ENCODE results near the gene GRID1.

Gene GRID1

DNA sequence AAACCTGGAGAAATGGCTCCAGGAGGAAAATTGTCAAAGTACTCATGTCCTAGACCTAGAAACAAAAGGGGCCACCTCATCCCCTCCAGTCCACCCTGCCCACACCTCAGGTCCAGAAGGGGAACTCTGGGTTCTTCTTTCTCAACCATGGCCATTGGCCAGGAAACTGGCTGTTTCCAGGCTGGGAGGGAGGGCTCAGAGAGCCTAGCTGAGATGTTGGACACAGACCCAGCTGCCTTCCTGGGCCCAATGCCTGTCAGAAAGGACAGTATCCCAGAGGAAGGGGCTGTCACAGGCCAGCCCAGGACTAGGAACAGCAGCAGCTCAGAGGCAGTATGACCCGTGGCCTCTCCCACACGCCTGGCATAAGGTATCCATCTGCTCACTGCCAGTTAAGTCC lies 9.6 kb downstream of the GRID1 start:
- Mint-ChIP-seq H3K4me3 (no peak overlapping the region), H3K27ac (no peak overlapping the region), H3K27me3 (ENCODE audit: low read depth) (peaks cover 27% of the 10 kb centered on the region)

DNA sequence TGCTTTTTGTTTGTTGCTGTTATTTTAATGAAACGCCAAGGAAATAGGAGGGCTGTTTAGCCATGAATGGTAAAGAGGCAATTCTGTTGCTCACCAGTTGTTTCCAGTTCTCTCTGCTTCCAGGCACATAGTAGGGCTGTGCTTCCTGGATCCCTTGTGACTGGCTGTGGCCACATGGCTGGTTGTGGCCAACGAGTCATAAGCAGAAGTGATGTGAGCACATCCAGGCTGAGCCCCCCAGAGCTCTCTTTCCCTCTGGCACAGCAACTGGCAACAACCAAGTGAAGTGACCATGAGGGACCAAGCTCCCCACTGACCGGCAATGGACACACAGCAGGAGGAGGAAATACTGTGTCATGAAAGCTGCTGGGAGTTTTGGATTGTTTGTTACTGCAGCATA lies 10.3 kb downstream of the GRID1 start:
- H3K27me3 Mint-ChIP-seq (ENCODE audit: low read depth) = peaks cover 22% of the 10 kb centered on the region
- no peak overlapping the region for H3K4me3 Mint-ChIP-seq
- H3K4me1 Mint-ChIP-seq (ENCODE audit: low read depth) = no peaks in the 10 kb centered on the region
- H3K36me3 Mint-ChIP-seq (ENCODE audit: low read depth) = no peaks in the 10 kb centered on the region
- H3K27ac Mint-ChIP-seq = no peak overlapping the region
- H3K9me3 Mint-ChIP-seq = no peaks in the 10 kb centered on the region

More for the DNA sequence above, 9.6 kb downstream of the GRID1 start:
- Mint-ChIP-seq H3K36me3 (ENCODE audit: low read depth) (no peaks in the 10 kb centered on the region), H3K4me1 (ENCODE audit: low read depth) (no peaks in the 10 kb centered on the region), H3K9me3 (no peaks in the 10 kb centered on the region)

DNA sequence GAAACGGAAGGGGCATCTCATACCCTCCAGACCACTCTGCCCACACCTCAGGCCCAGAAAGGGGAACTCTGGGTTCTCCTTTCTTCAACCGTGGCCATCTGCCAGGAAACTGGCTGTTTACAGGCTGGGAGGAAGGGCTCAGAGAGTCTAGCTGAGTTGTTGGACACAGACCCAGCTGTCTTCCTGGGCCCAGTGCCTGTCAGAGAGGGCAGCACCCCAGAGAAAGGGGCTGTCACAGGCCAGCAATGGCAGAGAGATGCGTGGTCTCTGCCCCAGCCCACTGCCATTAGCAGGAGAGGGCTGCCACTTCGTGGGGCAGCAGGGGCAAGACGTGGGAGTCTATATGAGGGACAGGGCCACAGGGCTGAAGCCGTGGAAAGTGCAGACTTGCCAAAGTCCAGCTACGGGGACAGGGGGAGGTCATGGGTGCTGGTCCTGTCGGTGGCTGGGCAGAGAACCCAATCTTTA lies 11.0 kb downstream of the GRID1 start:
- peaks cover 16% of the 10 kb centered on the region for H3K27me3 Mint-ChIP-seq (ENCODE audit: low read depth)
- H3K9me3 Mint-ChIP-seq = no peaks in the 10 kb centered on the region
- no peak overlapping the region for H3K27ac Mint-ChIP-seq
- no peaks in the 10 kb centered on the region for H3K36me3 Mint-ChIP-seq (ENCODE audit: low read depth)
- H3K4me1 Mint-ChIP-seq (ENCODE audit: low read depth) = no peaks in the 10 kb centered on the region
- no peak overlapping the region for H3K4me3 Mint-ChIP-seq

DNA sequence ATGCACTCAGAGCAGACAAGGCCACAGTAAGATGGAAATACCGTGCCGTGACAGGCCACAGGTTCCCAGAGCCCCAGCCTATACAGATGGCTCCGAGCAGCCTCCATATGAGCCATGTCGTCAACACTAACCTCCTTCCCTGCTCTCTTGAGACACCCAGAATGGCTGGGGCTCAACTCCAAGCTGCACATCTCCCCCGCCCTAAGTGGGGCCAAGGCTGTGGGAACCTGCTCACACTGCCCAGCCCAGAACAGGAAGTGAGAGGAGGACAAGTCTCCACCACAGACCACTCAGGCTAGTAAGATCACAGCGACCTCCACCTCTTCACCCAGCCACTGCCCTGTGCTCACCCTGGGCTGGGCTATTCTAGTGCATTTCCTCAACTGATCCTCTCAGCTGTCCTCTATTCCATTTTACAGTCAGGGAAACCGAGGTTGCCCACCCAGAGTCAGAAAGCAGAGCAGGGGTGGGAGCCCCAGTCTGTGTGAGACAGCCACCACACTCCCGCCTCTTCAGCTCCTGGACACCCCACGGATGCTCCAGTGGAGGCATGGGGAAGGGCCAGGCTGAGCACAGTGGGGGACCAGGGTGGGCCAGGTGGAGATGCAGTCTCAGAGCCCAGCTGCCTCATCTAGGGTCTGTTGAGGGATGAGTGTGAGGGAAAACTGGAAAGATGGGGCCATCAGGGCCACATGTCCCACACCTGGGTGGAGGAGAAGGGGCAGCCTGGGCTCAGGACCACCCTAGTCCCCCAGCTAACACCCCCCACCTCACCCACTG lies 11.6 kb downstream of the GRID1 start:
- Mint-ChIP-seq H3K9me3 (no peaks in the 10 kb centered on the region), H3K36me3 (ENCODE audit: low read depth) (no peaks in the 10 kb centered on the region), H3K27me3 (ENCODE audit: low read depth) (peaks cover 14% of the 10 kb centered on the region), H3K27ac (no peak overlapping the region), H3K4me1 (ENCODE audit: low read depth) (no peaks in the 10 kb centered on the region), H3K4me3 (no peak overlapping the region)

- no peak overlapping the region for H3K27ac Mint-ChIP-seq
- H3K36me3 Mint-ChIP-seq (ENCODE audit: low read depth) = no peaks in the 10 kb centered on the region
- no peaks in the 10 kb centered on the region for H3K4me1 Mint-ChIP-seq (ENCODE audit: low read depth)
- no peaks in the 10 kb centered on the region for H3K9me3 Mint-ChIP-seq
- no peak overlapping the region for H3K4me3 Mint-ChIP-seq
- H3K27me3 Mint-ChIP-seq (ENCODE audit: low read depth) = peaks cover 9% of the 10 kb centered on the region
These were observed 12.8 kb downstream of the GRID1 start for GRCh38 chr10:86353506-86354485.

DNA sequence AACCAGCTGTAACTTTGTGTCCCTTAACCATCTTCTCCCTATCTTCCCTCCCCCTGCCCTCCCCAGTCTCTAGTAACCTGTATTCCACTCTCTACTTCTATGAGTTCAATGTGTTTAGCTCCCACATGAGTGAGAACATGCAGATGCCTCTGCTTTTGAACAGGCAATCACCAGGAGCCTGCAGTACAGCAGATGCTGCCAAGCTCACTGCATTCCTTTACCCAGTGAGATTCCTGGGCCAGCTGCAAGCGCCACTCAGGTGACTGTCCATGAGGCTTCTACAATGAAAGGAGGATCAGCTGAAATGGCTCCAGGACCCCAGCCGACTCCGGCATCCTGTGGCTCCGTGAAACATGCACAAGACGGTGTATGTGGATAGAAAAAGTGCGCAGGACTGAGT lies 15.7 kb downstream of the GRID1 start:
- Mint-ChIP-seq H3K36me3 (ENCODE audit: low read depth) (no peaks in the 10 kb centered on the region), H3K4me3 (no peak overlapping the region), H3K9me3 (no peaks in the 10 kb centered on the region), H3K27ac (no peak overlapping the region), H3K27me3 (ENCODE audit: low read depth) (peaks cover 7% of the 10 kb centered on the region), H3K4me1 (ENCODE audit: low read depth) (no peaks in the 10 kb centered on the region)

DNA sequence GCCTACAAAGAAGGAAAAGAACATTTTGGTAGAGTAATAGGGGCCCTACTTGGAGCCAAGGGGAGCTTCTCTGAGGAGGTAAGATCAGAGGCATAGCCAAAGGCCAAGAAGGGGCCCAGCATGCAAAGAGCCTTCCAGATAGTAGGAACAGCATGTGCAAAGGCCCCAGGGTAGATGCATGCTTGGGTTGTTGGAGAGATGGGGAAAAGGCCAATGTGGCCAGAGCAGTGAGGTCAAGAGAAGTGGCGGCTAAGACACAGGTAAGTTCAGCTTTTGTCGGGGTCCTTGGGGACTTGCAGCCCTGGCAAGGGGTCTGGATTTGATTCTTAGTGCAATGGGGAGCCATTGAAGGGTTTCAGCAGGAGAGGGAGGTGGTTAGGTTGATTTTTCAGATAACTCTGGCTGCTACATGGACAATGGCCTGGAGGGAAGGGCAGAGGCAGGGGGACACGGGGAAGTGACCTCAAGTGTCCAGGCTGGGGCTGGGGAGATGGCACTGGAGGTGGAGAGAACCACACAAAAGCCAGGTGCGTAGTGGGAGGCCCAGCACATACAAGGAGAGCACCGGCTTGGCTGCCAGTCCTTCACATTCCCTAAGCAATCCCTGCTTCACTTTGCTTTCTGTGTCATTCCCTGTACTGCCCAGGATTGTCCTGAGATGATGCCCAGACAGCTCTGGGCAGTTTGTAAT lies 16.5 kb downstream of the GRID1 start:
- H3K27me3 Mint-ChIP-seq (ENCODE audit: low read depth) = peaks cover 7% of the 10 kb centered on the region
- H3K27ac Mint-ChIP-seq = no peak overlapping the region
- no peak overlapping the region for H3K4me3 Mint-ChIP-seq
- H3K9me3 Mint-ChIP-seq = no peaks in the 10 kb centered on the region
- H3K4me1 Mint-ChIP-seq (ENCODE audit: low read depth) = no peaks in the 10 kb centered on the region
- no peaks in the 10 kb centered on the region for H3K36me3 Mint-ChIP-seq (ENCODE audit: low read depth)

DNA sequence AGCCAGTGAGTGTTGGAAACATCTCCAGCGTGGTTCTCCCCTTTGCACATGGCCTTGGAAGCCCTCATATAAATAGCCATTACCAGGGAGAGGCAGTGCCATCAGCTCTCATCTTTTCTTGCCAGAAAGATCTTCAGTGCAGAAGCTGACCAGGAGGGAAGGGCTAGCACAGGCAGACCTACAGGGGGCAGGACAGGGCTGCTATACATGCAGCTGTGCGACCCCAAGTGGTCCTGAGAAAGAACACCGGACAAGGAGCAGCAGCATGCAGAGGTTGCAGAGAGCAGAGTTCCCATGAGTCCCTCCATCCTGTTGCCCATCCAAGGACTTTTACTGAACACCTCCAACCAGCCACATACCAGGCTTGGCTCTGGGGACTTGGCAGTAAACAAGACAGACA lies 17.1 kb downstream of the GRID1 start:
- H3K9me3 Mint-ChIP-seq = no peaks in the 10 kb centered on the region
- H3K27me3 Mint-ChIP-seq (ENCODE audit: low read depth) = peaks cover 7% of the 10 kb centered on the region
- no peaks in the 10 kb centered on the region for H3K36me3 Mint-ChIP-seq (ENCODE audit: low read depth)
- no peak overlapping the region for H3K27ac Mint-ChIP-seq
- H3K4me1 Mint-ChIP-seq (ENCODE audit: low read depth) = no peaks in the 10 kb centered on the region
- no peak overlapping the region for H3K4me3 Mint-ChIP-seq

GRCh38 chr10:86348321-86349210 lies 18.0 kb downstream of the GRID1 start:
- Mint-ChIP-seq H3K27ac (no peak overlapping the region), H3K9me3 (no peaks in the 10 kb centered on the region), H3K27me3 (ENCODE audit: low read depth) (peaks cover 7% of the 10 kb centered on the region), H3K36me3 (ENCODE audit: low read depth) (no peaks in the 10 kb centered on the region), H3K4me1 (ENCODE audit: low read depth) (no peaks in the 10 kb centered on the region), H3K4me3 (no peak overlapping the region)

DNA sequence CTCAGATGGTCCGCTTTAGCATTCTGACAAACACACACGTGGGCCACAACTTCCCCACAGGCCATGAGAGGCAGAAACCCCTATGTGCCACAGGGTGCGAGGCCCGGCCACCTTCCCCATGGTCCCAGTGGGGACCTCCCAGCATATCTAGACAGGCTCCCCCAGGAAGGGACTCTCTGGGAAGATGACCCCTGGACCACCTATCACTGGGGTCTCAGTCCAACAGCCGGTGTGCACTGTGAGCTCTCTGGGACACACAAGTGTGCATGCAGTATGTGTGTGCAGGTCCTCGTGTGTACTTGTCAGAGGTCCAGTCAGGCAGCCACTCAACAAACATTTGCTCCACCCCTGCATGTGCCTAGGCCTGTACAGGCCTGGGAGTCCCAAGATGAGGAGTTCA lies 18.7 kb downstream of the GRID1 start:
- no peaks in the 10 kb centered on the region for H3K9me3 Mint-ChIP-seq
- no peak overlapping the region for H3K27ac Mint-ChIP-seq
- H3K4me3 Mint-ChIP-seq = no peak overlapping the region
- no peaks in the 10 kb centered on the region for H3K36me3 Mint-ChIP-seq (ENCODE audit: low read depth)
- no peaks in the 10 kb centered on the region for H3K4me1 Mint-ChIP-seq (ENCODE audit: low read depth)
- H3K27me3 Mint-ChIP-seq (ENCODE audit: low read depth) = peaks cover 7% of the 10 kb centered on the region

DNA sequence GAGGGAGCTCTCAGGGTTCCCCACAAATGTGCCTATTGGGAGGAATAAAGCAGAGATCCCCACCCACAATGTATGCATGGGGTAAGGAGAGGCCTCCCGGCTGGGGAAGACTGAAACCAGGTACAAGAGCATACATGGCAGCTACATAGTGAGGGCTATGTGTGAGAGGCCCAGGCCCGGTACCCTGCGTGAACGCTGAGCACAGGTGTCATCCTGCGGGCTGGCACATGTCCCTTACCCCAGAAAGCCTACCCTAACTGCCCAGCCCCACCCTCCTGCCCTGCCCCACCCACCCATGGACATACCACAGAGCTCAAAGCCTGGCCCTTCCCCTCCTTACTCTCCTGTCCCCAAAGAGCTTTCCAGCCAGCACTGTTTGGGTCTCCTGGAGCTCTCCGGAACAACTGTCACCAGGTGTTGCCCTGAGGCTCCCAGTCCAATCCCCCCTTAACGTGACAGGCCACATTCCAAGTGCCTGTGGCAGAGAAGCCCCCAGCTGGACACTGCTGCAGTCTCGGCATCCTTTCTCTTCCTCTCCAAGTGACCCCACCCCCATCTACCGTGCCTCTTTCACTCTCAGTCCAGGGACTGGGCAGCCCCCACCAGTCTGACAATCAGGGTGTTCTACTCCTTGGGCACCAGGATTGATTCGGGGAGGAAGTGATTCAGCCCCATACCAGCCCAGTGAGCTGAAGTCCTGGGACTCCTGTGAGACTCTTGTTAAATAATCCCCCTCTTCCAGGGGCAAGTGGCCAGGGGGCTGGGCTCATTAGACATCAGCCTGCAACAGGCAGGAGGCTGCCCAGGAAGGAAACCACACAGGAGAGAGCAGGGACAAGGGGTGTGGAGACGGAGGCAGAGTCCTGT lies 19.6 kb downstream of the GRID1 start:
- Mint-ChIP-seq H3K4me3 (no peak overlapping the region), H3K9me3 (no peaks in the 10 kb centered on the region), H3K27me3 (ENCODE audit: low read depth) (peaks cover 7% of the 10 kb centered on the region), H3K36me3 (ENCODE audit: low read depth) (no peaks in the 10 kb centered on the region), H3K27ac (no peak overlapping the region), H3K4me1 (ENCODE audit: low read depth) (no peaks in the 10 kb centered on the region)

- H3K27me3 Mint-ChIP-seq (ENCODE audit: low read depth) = peaks cover 7% of the 10 kb centered on the region
- no peaks in the 10 kb centered on the region for H3K4me1 Mint-ChIP-seq (ENCODE audit: low read depth)
- H3K36me3 Mint-ChIP-seq (ENCODE audit: low read depth) = no peaks in the 10 kb centered on the region
- no peak overlapping the region for H3K27ac Mint-ChIP-seq
- no peak overlapping the region for H3K4me3 Mint-ChIP-seq
- no peaks in the 10 kb centered on the region for H3K9me3 Mint-ChIP-seq
These were observed 20.5 kb downstream of the GRID1 start for GRCh38 chr10:86345859-86346798.
